Neuronal stem cell (in vitro differentiated cells): ENCODE data around the gene KRT38.

Experiments used
- DNase-seq: peaks from one replicate; pipeline ENCODE4 v3.0.0-alpha.2; 2013; ENCODE audit warnings: low spot score
- H2AFZ ChIP-seq: one replicate; pipeline ENCODE4 v1.6.1; 2013; ENCODE audit warnings: mild to moderate bottlenecking, low read length, inconsistent platforms
- H2AK5ac ChIP-seq: 2 replicates; pipeline ENCODE4 v1.6.1; 2013; ENCODE audit warnings: low read depth, mild to moderate bottlenecking, inconsistent platforms, low read length, moderate library complexity, mixed read lengths
- H2BK120ac ChIP-seq: 2 replicates; pipeline ENCODE4 v1.6.1; 2013; ENCODE audit warnings: low read depth, mild to moderate bottlenecking, inconsistent platforms, low read length, moderate library complexity, mixed read lengths
- H2BK12ac ChIP-seq: one replicate; pipeline ENCODE4 v1.6.1; 2013; ENCODE audit warnings: low read length, inconsistent platforms
- H2BK15ac ChIP-seq: 2 replicates; pipeline ENCODE4 v1.6.1; 2013; ENCODE audit warnings: mild to moderate bottlenecking, low read length, inconsistent platforms, mixed read lengths
- H2BK5ac ChIP-seq: one replicate; pipeline ENCODE4 v1.6.1; 2013; ENCODE audit warnings: inconsistent platforms, mild to moderate bottlenecking, low read length, moderate library complexity
- H3K14ac ChIP-seq: one replicate; pipeline ENCODE4 v1.6.1; 2013; ENCODE audit warnings: low read length, inconsistent platforms
- H3K18ac ChIP-seq: 2 replicates; pipeline ENCODE4 v1.6.1; 2013; ENCODE audit warnings: low read length, inconsistent platforms
- H3K23ac ChIP-seq: 2 replicates; pipeline ENCODE4 v1.6.1; 2013; ENCODE audit warnings: low read depth, mild to moderate bottlenecking, mixed read lengths, low read length, inconsistent platforms; ENCODE audit not compliant: poor library complexity
- H3K27ac ChIP-seq: replicated peaks from 3 replicates; pipeline ENCODE4 v1.5.1; 2013; ENCODE audit warnings: low read length, inconsistent platforms
- H3K27me3 ChIP-seq, 3 experiments: 2 replicates each; pipeline ENCODE4 v1.6.1; 2013; ENCODE audit warnings: low read length in 3 of 3, mild to moderate bottlenecking in 2 of 3, inconsistent platforms in 1 of 3, low read depth in 1 of 3, mixed read lengths in 1 of 3, moderate library complexity in 1 of 3; ENCODE audit not compliant: control insufficient read depth in 3 of 3, insufficient read depth in 3 of 3
- H3K36me3 ChIP-seq, 2 donors: replicated peaks in 1 of 2; 2 replicates each; pipeline ENCODE4 v1.6.1; 2013; ENCODE audit warnings: low read length in 2 of 2; ENCODE audit not compliant: control insufficient read depth in 2 of 2, insufficient read depth in 2 of 2
- H3K4ac ChIP-seq: 2 replicates; pipeline ENCODE4 v1.6.1; 2013; ENCODE audit warnings: inconsistent platforms, mild to moderate bottlenecking, low read length, moderate library complexity
- H3K4me1 ChIP-seq, 2 donors: 1 replicate in 1 of 2; 2 replicates in 1 of 2; pipeline ENCODE4 v1.6.1; 2013; ENCODE audit warnings: low read length in 2 of 2, low read depth in 1 of 2; ENCODE audit not compliant: control insufficient read depth in 2 of 2, insufficient read depth in 1 of 2
- H3K4me2 ChIP-seq: one replicate; pipeline ENCODE4 v1.6.1; 2013; ENCODE audit warnings: mild to moderate bottlenecking, low read length, inconsistent platforms; ENCODE audit not compliant: insufficient read depth, poor library complexity, severe bottlenecking
- H3K4me3 ChIP-seq, 2 donors: 2 replicates each; pipeline ENCODE4 v1.5.1; 2013; ENCODE audit warnings: low read length in 2 of 2, mild to moderate bottlenecking in 2 of 2, inconsistent platforms in 1 of 2, moderate library complexity in 1 of 2
- H3K79me1 ChIP-seq: one replicate; pipeline ENCODE4 v1.6.1; 2013; ENCODE audit warnings: low read depth, mild to moderate bottlenecking, inconsistent platforms, low read length, moderate library complexity
- H3K9ac ChIP-seq: one replicate; pipeline ENCODE4 v1.6.1; 2013; ENCODE audit warnings: mild to moderate bottlenecking, low read depth, low read length, inconsistent platforms; ENCODE audit not compliant: poor library complexity
- H3K9me3 ChIP-seq, 2 donors: replicated peaks in 1 of 2; 2 replicates each; pipeline versions ENCODE3 to v1.6.1; 2013; ENCODE audit warnings: low read length in 2 of 2, mild to moderate bottlenecking in 2 of 2, inconsistent platforms in 1 of 2, low read depth in 1 of 2, mixed read lengths in 1 of 2, moderate library complexity in 1 of 2; ENCODE audit not compliant: control insufficient read depth in 2 of 2, insufficient read depth in 1 of 2
- H4K8ac ChIP-seq: one replicate; pipeline ENCODE4 v1.6.1; 2013; ENCODE audit warnings: low read depth, mild to moderate bottlenecking, inconsistent platforms, low read length, moderate library complexity
- H4K91ac ChIP-seq: one replicate; pipeline ENCODE4 v1.6.1; 2013; ENCODE audit warnings: low read length, low read depth, mild to moderate bottlenecking, inconsistent platforms; ENCODE audit not compliant: poor library complexity
- WGBS, 2 donors: extraction: QIAGEN DNeasy Blood & Tissue Kit; methylation state at CpG; one replicate each; pipeline ENCODE4 v1.1.7; 2013; ENCODE audit warnings: missing lambda C conversion rate in 2 of 2, mixed read lengths in 1 of 2; ENCODE audit not compliant: insufficient read length in 2 of 2, insufficient replicate concordance in 1 of 2; ENCODE audit errors: extremely low coverage in 2 of 2; 5-methylcytosine and 5-hydroxymethylcytosine counted together

KRT38 gene

DNA sequence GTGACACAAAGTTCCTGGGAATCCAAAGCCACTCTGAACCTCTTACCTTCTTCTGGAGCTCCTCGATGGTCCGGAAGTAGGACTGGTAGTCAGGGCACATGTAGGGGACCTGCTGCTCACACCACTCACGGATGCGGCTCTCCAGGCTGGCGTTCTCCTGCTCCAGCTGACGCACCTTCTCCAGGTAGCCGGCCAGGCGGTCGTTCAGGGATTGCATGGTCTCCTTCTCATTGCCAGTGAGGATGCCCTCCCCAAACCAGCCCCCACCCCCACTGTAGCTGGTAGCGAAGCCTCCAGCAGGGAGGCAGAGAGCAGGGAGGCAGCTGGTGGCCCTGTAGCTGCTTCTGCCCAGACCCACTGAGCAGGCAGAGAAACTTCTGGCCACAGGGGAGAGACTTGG, 39.8 kb upstream of the KRT38 start:
- Histone ChIP-seq H3K4ac (no peak overlapping the region), H3K27ac (no peak overlapping the region), H3K27me3 (peaks cover 0 to 1% (median 0%) of the 10 kb centered on the region in 3 experiments), H3K4me1 (peaks cover 0 to 6% of the 10 kb centered on the region in 2 donors), H3K14ac (no peak overlapping the region), H2AFZ (no peak overlapping the region), H3K4me2 (no peak overlapping the region), H4K8ac (no peak overlapping the region), H4K91ac (no peak overlapping the region), H3K4me3 (no peak overlapping the region), H2BK15ac (no peak overlapping the region), H2BK5ac (no peak overlapping the region), H3K79me1 (no peaks in the 10 kb centered on the region), H2BK120ac (no peak overlapping the region), H3K9ac (no peak overlapping the region), H3K9me3 (no peaks in the 10 kb centered on the region), H2AK5ac (no peak overlapping the region), H2BK12ac (no peak overlapping the region), H3K23ac (no peak overlapping the region), H3K18ac (no peak overlapping the region), H3K36me3 (no peaks in the 10 kb centered on the region)
- WGBS, 2 donors = no CpG with 5 or more reads among the region's 10 CpGs
- no peak for DNase-seq

GRCh38 chr17:41480136-41480535, 39.4 kb upstream of the KRT38 start:
- H3K4me2 ChIP-seq = no peak overlapping the region
- no peaks in the 10 kb centered on the region for H3K79me1 ChIP-seq
- H3K27me3 ChIP-seq = no peaks in the 10 kb centered on the region
- H3K4me3 ChIP-seq = no peak overlapping the region
- no peak overlapping the region for H2BK15ac ChIP-seq
- DNase-seq = no peak
- H3K4ac ChIP-seq = no peak overlapping the region
- H3K23ac ChIP-seq = no peak overlapping the region
- WGBS, 2 donors = no CpG with 5 or more reads among the region's 2 CpGs
- H3K36me3 ChIP-seq = no peaks in the 10 kb centered on the region
- no peak overlapping the region for H3K9ac ChIP-seq
- no peaks in the 10 kb centered on the region for H3K9me3 ChIP-seq
- no peak overlapping the region for H3K14ac ChIP-seq
- no peak overlapping the region for H4K8ac ChIP-seq
- H3K4me1 ChIP-seq = peaks cover 0 to 6% of the 10 kb centered on the region in 2 donors
- no peak overlapping the region for H3K18ac ChIP-seq
- H2AK5ac ChIP-seq = no peak overlapping the region
- no peak overlapping the region for H3K27ac ChIP-seq
- no peak overlapping the region for H2AFZ ChIP-seq
- no peak overlapping the region for H4K91ac ChIP-seq
- H2BK120ac ChIP-seq = no peak overlapping the region
- H2BK12ac ChIP-seq = no peak overlapping the region
- H2BK5ac ChIP-seq = no peak overlapping the region

DNA sequence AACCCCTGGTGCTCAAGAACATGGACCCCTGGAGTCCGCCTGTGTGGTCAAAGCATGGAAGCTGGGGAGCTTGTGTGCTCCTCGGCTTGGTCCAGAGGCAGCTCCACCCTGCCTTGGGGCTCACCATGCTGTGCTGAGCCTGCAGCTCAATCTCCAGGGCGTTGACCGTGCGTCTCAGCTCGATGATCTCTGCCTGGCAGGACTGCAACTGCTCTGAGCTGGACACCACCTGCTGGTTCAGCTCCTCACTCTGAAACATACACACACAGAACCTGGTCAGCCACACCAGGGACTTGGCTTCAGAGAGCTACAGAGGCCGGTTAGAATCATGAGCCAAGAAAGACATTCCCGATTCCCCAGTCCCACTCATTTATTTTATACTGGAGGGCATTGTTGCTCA, 37.5 kb upstream of the KRT38 start:
- no CpG with 5 or more reads among the region's 8 CpGs for WGBS, 2 donors
- Histone ChIP-seq H2AK5ac (no peak overlapping the region), H3K36me3 (no peaks in the 10 kb centered on the region), H2BK15ac (no peak overlapping the region), H3K9me3 (no peaks in the 10 kb centered on the region), H2BK120ac (no peak overlapping the region), H3K27ac (no peak overlapping the region), H3K4me2 (no peak overlapping the region), H3K23ac (no peak overlapping the region), H3K4me1 (peaks cover 0 to 1% of the 10 kb centered on the region in 2 donors), H2BK5ac (no peak overlapping the region), H2BK12ac (no peak overlapping the region), H3K79me1 (no peaks in the 10 kb centered on the region), H3K4ac (no peak overlapping the region), H4K91ac (no peak overlapping the region), H3K27me3 (no peaks in the 10 kb centered on the region), H3K9ac (no peak overlapping the region), H3K18ac (peak overlapping the region; percentile 11), H3K4me3 (peak overlapping the region in 1 of 2 donors; percentile 5), H4K8ac (no peak overlapping the region), H3K14ac (no peak overlapping the region), H2AFZ (no peak overlapping the region)
- no peak for DNase-seq

DNA sequence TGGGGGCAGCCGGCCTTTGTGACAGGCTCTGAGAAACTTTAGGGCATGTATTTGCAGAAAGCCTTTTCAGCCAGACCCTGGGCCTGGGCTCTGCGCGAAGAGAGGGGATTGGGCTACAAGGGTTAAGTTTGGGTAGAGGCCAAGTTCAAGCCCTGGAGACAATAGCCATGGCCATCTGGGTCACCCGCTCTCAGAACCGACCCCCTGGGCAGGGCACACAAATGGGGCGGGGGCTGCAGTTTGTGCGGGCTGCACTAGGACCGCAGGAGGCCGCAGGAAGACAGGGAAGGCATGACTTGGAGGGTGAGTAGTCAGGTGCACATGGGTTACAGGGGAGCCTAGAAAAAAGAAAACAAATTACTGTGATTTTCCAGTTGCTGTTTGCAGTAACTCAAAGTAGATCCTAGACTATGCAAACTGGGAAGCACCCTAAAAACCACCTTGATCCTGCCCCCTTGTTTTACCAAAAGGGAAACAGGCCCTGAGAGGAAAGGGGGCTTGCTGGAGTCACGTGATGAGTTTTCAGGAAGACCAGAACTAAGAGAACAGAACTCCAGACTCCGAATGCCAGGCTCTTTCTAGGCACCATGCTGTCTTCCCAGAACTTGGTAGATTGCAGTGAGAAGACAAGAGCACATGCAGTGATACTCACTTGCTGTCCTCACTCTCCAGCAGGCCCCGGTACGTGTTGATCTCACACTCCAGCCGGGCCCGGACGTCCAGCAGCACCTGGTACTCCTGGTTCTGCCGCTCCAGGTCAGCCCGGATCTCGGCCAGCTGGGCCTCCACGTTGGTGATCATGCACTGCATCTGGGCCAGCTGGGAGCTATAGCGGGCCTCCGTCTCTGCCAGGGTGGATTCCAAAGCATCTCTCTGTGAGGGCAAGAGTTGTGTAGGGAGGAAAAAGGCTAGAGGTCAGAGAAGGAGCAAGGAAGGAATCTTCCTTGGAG, 36.4 kb upstream of the KRT38 start:
- Histone ChIP-seq H2BK12ac (no peak overlapping the region), H4K91ac (no peak overlapping the region), H3K4me1 (peaks cover 0 to 1% of the 10 kb centered on the region in 2 donors), H3K9me3 (no peaks in the 10 kb centered on the region), H3K23ac (no peak overlapping the region), H3K9ac (no peak overlapping the region), H3K27me3 (no peaks in the 10 kb centered on the region), H3K27ac (no peak overlapping the region), H2BK120ac (no peak overlapping the region), H3K4me3 (no peak overlapping the region), H4K8ac (no peak overlapping the region), H3K14ac (no peak overlapping the region), H2AFZ (no peak overlapping the region), H3K4ac (no peak overlapping the region), H3K18ac (no peak overlapping the region), H2BK15ac (no peak overlapping the region), H3K4me2 (no peak overlapping the region), H2BK5ac (no peak overlapping the region), H3K79me1 (no peaks in the 10 kb centered on the region), H3K36me3 (no peaks in the 10 kb centered on the region), H2AK5ac (no peak overlapping the region)
- DNase-seq = no peak
- no CpG with 5 or more reads among the region's 22 CpGs for WGBS, 2 donors
